Fibroblast of gingiva (primary cell): ENCODE measurements around the gene ZNF433.
"Not testable (repeated sequence)": the region's sequence is repeated elsewhere in the genome, so short reads cannot be mapped to it uniquely, and the experiment has no call there.

Experiments used
- DNase-seq: peaks from one replicate; pipeline ENCODE4 v3.0.0-alpha.2; 2011; ENCODE audit warnings: low read depth

ZNF433 gene

DNA sequence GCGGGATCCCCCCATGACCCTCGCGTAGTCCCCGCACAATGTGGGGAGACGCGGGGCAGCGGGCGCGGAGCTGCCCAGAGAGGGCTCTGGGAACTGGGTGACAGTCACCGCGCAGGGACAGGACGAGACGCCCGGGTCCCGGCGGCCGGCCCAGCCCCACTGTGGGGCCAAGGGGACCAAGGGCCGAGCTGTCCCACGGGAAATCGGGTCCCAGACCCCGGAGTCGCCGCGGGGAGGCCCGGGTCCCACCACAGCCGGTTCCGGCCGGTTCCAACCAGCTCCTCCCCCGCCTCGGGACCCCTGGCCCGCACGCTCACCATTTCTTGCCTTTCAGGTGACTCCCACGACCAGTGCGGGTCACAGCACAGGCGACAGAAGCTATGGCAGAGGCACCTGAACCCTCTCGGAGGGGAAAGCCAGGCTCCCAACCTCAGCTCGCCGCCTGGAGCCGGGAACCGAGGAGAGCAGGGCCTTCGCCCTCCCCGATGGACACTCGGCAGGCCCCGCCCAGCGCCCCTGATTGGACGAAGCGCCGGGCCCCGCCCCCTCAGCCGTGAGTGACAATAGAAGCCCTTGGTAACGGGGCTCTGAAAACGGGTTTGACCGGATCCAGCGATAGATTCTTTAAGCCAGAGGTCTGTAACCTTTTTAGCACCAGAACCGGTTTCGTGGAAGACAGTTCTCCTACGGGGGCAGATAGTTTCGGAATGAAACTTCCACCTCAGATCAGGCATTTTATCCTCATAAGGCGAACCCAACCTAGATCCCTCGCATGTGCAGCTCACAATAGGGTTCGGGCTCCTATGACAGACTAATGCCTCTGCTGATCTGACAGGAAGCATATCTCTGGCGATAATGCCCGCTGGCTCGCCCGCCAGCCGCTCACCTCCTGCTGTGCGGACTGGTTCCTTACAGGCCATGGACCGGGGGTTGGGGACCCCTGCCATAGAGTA, at the start of gene ZNF433:
TSS of gene ZNF433 (minus strand) at position 460 of the 953 bp plus-strand sequence. CDS start at position 320, 140 bp downstream.
- DNase-seq = peak; percentile 83

DNA sequence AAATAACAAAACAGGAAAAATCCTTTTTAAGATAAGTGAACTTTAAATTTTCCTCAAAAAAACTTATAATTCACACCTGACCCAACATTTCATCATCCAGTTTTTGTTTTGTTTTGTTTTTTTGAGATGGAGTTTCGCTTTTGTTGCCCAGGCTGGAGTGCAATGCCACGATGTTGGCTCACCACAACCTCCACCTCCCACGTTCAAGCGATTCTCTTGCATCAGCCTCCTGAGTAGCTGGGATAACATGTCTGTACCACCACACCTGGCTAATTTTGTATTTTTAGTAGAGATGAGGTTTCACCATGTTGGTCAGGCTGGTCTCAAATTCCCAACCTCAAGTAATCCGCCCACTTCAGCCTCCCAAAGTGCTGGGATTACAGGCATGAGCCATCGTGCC, 47.9 kb upstream of the ZNF433 start:
- not testable (repeated sequence) for DNase-seq

DNA sequence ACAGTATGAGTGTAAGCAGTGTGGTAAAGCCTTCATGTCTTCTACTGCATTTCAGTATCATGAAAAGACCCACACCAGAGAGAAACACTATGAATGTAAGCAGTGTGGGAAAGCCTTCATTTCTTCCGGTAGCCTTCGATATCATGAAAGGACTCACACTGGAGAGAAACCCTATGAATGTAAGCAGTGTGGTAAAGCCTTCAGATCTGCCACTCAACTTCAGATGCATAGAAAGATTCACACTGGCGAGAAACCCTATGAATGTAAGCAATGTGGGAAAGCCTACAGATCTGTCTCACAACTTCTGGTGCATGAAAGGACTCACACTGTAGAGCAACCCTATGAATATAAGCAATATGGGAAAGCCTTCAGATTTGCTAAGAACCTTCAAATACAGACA, 41.9 kb upstream of the ZNF433 start:
- DNase-seq = no peak

GRCh38 chr19:12076331-12076730, 40.9 kb upstream of the ZNF433 start:
- not testable (repeated sequence) for DNase-seq

- no peak for DNase-seq
Measured at GRCh38 chr19:12075538-12076139, 40.2 kb upstream of the ZNF433 start.

- DNase-seq = peak; percentile 90
Measured at GRCh38 chr19:12064590-12065538, 29.4 kb upstream of the ZNF433 start, which contains the start of gene ZNF844. Gene ZNF844, plus strand, starts transcription at chr19:12064731. Its CDS starts 143 bp downstream, at chr19:12064874.

- DNase-seq = no peak
Measured at GRCh38 chr19:12055784-12056183, 20.3 kb upstream of the ZNF433 start.

- peak; percentile 76 for DNase-seq
Measured at GRCh38 chr19:12052497-12053169, 17.2 kb upstream of the ZNF433 start, which contains the start of gene ZNF878. Gene ZNF878, minus strand, starts transcription at chr19:12052961. Its CDS starts 160 bp downstream, at chr19:12052801.

GRCh38 chr19:12052091-12052496, 16.6 kb upstream of the ZNF433 start:
- DNase-seq = no peak

DNA sequence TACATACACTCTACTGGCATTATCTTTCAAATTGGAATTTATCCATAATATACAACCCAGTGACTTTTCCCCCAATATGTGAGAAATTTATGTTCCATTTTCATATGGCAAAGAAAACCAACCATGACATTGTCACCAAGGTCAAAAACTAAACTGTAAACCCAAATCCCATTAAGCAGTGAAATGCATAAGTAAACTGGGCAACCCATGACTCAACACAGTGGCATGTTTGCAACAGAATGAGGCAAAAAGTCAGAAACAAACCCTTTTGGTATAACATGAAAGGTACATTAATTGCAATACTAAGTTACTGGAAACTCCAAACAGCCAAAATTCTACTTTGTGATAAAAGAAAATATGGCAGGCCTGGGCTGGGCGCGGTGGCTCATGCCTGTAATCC, 12.4 kb upstream of the ZNF433 start:
- DNase-seq = no peak

DNA sequence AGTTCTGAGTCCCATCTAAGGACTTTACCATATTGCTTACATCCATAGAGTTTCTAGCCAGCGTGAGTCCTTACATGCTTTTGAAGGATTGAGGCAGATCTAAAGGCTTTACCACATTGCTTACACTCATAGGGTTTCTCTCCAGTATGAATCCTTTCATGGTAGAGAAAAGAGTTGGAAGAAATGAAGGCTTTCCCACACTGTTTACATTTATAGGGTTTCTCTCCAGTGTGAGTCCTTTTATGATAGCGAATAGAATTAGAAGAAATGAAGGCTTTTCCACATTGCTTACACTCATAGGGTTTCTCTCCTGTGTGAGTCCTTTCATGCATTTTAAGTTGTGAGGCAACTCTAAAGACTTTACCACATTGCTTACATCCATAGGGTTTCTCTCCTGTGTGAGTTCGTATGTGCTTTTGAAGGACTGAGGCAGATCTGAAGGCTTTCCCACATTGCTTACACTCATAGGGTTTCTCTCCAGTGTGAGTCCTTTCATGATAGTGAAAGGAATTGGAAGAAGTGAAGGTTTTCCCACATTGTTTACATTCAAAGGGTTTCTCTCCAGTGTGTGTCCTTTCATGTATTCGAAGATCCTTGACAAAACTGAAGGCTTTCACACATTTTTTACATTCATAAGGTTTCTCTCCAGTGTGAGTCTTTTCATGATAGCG, 8.4 kb upstream of the ZNF433 start:
- DNase-seq = no peak

GRCh38 chr19:12042893-12043292, 7.4 kb upstream of the ZNF433 start:
- DNase-seq = no peak

DNA sequence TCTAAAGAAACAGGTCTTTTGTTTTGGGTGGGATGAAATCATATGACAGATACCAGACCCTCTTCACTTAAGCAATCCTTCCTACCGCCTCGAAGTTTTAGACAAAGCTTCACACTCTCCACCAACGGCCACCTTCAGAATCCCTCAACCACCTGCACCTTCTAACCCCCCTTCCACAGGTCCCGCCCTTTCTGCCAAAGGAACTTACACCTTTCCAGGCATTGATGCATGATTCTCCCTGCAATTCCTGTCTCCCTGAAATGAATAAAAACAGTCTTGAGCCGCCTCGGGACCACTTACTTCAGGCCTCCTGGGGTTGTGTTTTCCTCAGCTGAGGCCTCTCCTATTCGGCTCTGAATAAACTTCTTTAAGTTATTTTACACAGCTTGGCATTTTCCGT, 859 bp downstream of the ZNF433 start:
- no peak for DNase-seq

- no peak for DNase-seq
Measured at GRCh38 chr19:12034198-12034597, 1.3 kb downstream of the ZNF433 start.

GRCh38 chr19:12015753-12016116, 19.7 kb downstream of the ZNF433 start:
- no peak for DNase-seq

DNA sequence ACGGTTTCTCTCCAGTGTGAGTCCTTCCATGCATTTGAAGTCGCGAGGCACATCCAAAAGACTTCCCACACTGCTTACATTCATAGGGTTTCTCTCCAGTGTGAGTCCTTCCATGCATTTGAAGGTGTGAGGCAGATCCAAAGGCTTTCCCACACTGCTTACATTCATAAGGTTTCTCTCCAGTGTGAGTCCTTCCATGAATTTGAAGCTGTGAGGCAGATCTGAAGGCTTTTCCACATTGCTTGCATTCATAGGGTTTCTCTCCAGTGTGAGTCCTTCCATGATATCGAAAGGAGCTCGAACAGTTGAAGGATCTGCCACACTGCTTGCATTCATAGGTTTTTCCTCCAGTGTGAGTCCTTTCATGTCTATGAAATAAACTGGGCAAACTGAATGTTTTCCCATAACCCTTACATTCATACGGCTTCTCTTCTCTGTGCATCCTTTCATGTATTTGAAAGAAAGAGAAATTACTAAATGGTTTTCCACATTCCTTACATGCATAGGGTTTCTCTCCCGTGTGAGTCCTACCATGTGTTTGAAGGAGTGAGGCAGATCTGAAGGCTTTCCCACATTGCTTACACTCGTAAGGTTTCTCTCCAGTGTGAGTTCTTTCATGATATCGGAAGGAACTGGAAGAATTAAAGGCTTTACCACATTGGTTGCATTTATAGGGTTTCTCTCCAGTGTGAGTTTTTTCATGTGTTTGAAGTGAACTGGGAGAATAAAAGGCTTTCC, 20.3 kb downstream of the ZNF433 start:
- no peak for DNase-seq

- no peak for DNase-seq
Measured at GRCh38 chr19:12000152-12000981, 35.1 kb downstream of the ZNF433 start.

GRCh38 chr19:11995174-11995573, 40.3 kb downstream of the ZNF433 start:
- DNase-seq = no peak

- DNase-seq = not testable (repeated sequence)
Measured at GRCh38 chr19:11991921-11992320, 43.6 kb downstream of the ZNF433 start.
